Kidney (tissue), 14 donors: ENCODE data around the gene CLCA2. TPM values are rescaled to one million over a fixed set of nuclear protein-coding genes. Genes with fewer than 3 reads are reported as not detected.

Experiments used
- DNase-seq, 5 donors: peaks; one replicate each; pipeline ENCODE4 v3.0.0-alpha.2; 2013 to 2020
- FAIRE-seq: peaks from 2 replicates; lab custom pipeline; 2012; peaks lifted over from hg19 to GRCh38; lab: Jason Lieb, UNC
- H3K27ac ChIP-seq, 2 donors: one replicate each; pipeline ENCODE4 v1.7.0; 2013; ENCODE audit warnings: low read depth in 2 of 2, low read length in 2 of 2, inconsistent platforms in 1 of 2
- H3K27me3 ChIP-seq: one replicate; pipeline ENCODE4 v1.7.1; 2013; ENCODE audit warnings: low read length, inconsistent platforms; ENCODE audit not compliant: control insufficient read depth, insufficient read depth
- H3K36me3 ChIP-seq, 3 donors: one replicate each; pipeline versions ENCODE4 v1.7.0 to v1.7.1; 2013; ENCODE audit warnings: low read length in 3 of 3, control low read depth in 1 of 3, inconsistent platforms in 1 of 3; ENCODE audit not compliant: insufficient read depth in 3 of 3, control insufficient read depth in 2 of 3
- H3K4me1 ChIP-seq, 3 donors: one replicate each; pipeline versions ENCODE4 v1.7.0 to v1.7.1; 2013; ENCODE audit warnings: low read length in 3 of 3, inconsistent platforms in 1 of 3, low read depth in 1 of 3; ENCODE audit not compliant: control insufficient read depth in 2 of 3, insufficient read depth in 2 of 3
- H3K4me3 ChIP-seq, 3 donors: one replicate each; pipeline versions ENCODE4 v1.7.0 to v1.8.1; 2013; ENCODE audit warnings: low read length in 3 of 3, control low read depth in 1 of 3, inconsistent platforms in 1 of 3
- H3K9ac ChIP-seq, 3 donors: one replicate each; pipeline versions ENCODE4 v1.7.0 to v1.7.1; 2013; ENCODE audit warnings: low read length in 3 of 3, control low read depth in 1 of 3, inconsistent platforms in 1 of 3
- H3K9me3 ChIP-seq, 3 donors: one replicate each; pipeline versions ENCODE4 v1.7.0 to v1.7.1; 2013; ENCODE audit warnings: low read length in 3 of 3, control low read depth in 1 of 3, inconsistent platforms in 1 of 3; ENCODE audit not compliant: control insufficient read depth in 2 of 3, insufficient read depth in 1 of 3
- intact Hi-C: fragments of 100-400 bp; cut with DNase I; formaldehyde crosslinking; loops from one replicate; pipeline ENCODE4 v1.11.1; 2022
- polyA plus RNA-seq: library from polyadenylated mRNA; stranded (reverse); fragments of 350-450 nt; fragmentation: Illumina TruSeq; extraction: RNeasy Lipid Tissue Mini Kit (QIAGEN cat#74804); gene quantifications from one replicate; pipeline ENCODE4 v1.2.3, GENCODE V29; 2014; ENCODE audit warnings: low read depth, low replicate concordance; ENCODE audit not compliant: insufficient read depth
- total RNA-seq: library from RNA; stranded (reverse); fragmentation: NEBNext Ultra II Directional; extraction: Animal tissue kit (Norgen Biotek cat#: 25700); gene quantifications from one replicate; pipeline ENCODE4 v1.2.1, GENCODE V29; 2021
- TF ChIP-seq, protein P1 (sequence below): IDR thresholded peaks from 3 replicates; pipeline ENCODE4 v1.5.1; 2012; ENCODE audit warnings: mild to moderate bottlenecking, moderate library complexity, borderline replicate concordance; ENCODE audit not compliant: insufficient read depth; ENCODE audit errors: extremely low read depth
- donor health status: control.
- donor health status: control.
- donor health status: control.
- donor health status: control.
- donor health status: control.
- donor health status: DM: yes; HTN: yes; CAD: no.
- donor health status: Normal renal cell carcinoma (clear cell type).

CLCA2 gene
- total and polyA plus RNA-seq, 2 donors from 2014 or later: not detected

DNA sequence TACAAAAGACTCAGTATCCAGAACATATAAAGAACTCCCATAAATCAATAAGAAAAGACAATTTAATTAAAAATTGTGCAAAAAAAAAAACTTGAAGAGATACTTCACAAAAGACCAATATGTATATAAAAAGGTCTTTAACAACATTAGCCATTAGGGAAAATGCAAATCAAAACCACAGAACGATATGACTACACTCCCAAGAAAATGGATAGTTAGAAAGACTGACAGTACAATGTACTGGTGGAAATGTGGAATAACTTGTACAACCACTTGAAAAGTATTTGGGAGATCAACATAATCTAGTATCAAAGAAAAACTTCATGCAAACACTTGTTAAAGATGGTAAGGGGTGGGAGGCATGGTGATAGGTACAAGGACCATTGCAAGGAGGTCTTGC, 40.8 kb downstream of the CLCA2 start:
- H3K9ac ChIP-seq: no peak overlapping the region
- TF ChIP-seq, protein P1, sequence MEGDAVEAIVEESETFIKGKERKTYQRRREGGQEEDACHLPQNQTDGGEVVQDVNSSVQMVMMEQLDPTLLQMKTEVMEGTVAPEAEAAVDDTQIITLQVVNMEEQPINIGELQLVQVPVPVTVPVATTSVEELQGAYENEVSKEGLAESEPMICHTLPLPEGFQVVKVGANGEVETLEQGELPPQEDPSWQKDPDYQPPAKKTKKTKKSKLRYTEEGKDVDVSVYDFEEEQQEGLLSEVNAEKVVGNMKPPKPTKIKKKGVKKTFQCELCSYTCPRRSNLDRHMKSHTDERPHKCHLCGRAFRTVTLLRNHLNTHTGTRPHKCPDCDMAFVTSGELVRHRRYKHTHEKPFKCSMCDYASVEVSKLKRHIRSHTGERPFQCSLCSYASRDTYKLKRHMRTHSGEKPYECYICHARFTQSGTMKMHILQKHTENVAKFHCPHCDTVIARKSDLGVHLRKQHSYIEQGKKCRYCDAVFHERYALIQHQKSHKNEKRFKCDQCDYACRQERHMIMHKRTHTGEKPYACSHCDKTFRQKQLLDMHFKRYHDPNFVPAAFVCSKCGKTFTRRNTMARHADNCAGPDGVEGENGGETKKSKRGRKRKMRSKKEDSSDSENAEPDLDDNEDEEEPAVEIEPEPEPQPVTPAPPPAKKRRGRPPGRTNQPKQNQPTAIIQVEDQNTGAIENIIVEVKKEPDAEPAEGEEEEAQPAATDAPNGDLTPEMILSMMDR: no peak
- H3K4me1 ChIP-seq: no peaks in the 10 kb centered on the region
- no peaks in the 10 kb centered on the region for H3K36me3 ChIP-seq
- intact Hi-C loops: no loop called here
- H3K9me3 ChIP-seq: no peaks in the 10 kb centered on the region
- H3K27me3 ChIP-seq: no peaks in the 10 kb centered on the region
- H3K4me3 ChIP-seq: no peak overlapping the region
- H3K27ac ChIP-seq: no peak overlapping the region
- DNase-seq: no peak
- FAIRE-seq: no peak

DNA sequence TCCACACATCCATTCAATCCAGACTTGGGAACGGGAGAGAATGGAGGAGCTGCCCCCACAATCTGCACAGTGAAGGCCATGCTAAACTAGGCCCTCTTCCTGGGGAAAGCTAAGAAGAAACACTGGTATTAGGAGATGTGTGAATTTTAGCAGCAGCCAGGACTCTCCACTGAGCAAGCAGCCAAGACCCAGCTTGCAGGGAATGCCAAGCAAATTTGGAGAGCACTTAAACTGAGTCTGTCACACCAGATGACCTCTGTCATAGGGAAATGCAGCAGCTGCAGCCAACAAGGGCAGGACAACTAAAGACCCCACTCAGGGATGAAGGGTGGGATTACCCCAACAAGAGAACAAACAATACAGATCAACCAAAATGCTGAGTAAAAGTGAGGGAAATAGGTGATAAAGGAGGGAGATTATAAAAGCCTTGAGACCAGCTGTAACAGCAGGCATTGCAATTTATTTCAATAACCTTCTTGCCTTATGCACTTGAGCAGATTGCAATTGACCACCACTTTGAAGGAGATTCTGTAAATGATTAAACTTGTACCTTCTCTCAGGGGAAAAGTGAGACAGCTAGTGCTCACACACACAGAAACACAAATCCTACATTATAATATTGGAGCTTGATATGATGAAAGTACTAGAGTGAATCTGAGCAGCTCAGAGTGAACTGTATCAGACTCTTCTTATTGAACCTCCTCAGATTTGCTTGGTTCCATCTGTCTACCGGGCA, 42.3 kb downstream of the CLCA2 start:
- intact Hi-C loops: no loop called here
- TF ChIP-seq, protein P1: no peak

DNA sequence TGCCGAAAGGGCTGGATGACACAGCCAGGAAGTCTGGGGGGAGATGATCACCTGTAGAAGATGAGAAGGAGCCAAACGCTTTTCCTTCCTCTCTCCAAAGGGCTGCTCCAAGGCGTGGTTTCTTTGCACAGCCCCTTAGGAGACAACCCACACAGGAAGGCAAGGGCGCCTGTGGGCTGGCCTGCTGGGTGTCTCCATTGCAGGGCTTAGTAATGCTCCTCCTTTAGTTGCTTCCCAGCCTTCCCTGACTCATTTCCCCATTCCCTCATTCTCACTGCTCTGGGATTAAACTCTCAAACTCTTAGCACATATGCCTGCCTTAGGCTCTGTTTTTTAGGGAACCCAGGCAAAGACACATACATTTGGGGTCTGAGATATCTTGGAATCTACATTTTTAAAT, 43.0 kb downstream of the CLCA2 start:
- Histone ChIP-seq H3K27ac (no peak overlapping the region), H3K4me1 (no peaks in the 10 kb centered on the region), H3K27me3 (no peaks in the 10 kb centered on the region), H3K9me3 (no peaks in the 10 kb centered on the region), H3K36me3 (no peaks in the 10 kb centered on the region), H3K4me3 (no peak overlapping the region), H3K9ac (no peak overlapping the region)
- intact Hi-C loops: no loop called here
- no peak for DNase-seq
- TF ChIP-seq, protein P1: no peak
- FAIRE-seq: no peak

More for the DNA sequence above, 42.3 kb downstream of the CLCA2 start:
- H3K36me3 ChIP-seq: no peaks in the 10 kb centered on the region
- FAIRE-seq (no peak), DNase-seq (no peak)
- no peak overlapping the region for H3K9ac ChIP-seq
- no peaks in the 10 kb centered on the region for H3K9me3 ChIP-seq
- no peaks in the 10 kb centered on the region for H3K4me1 ChIP-seq
- H3K27me3 ChIP-seq: no peaks in the 10 kb centered on the region
- H3K4me3 ChIP-seq: no peak overlapping the region
- no peak overlapping the region for H3K27ac ChIP-seq
